Gastrocnemius medialis (tissue), 4 donors: ENCODE results near the gene INTS15.

ENCODE experiments used
- CTCF ChIP-seq, 5 experiments: fragments of 450-650 bp in 3 of 5; fragments of 200-600 bp in 2 of 5; sonication (generic) in 2 of 5; IDR thresholded peaks in 4 of 5; conservative IDR thresholded peaks in 1 of 5; 1 replicate in 4 of 5; 2 replicates in 1 of 5; pipeline ENCODE4 v1.5.1; 2016 to 2019; ENCODE audit warnings: antibody characterized with exemption in 5 of 5, mild to moderate bottlenecking in 3 of 5, moderate library complexity in 3 of 5
- POLR2A ChIP-seq, 2 donors: fragments of 450-650 bp; IDR thresholded peaks; one replicate each; pipeline ENCODE4 v1.6.1; 2017; ENCODE audit warnings: antibody characterized with exemption in 2 of 2, mild to moderate bottlenecking in 2 of 2, moderate library complexity in 2 of 2

GRCh38 chr7:6653071-6654003 is 63.5 kb downstream of the INTS15 start:
- TF ChIP-seq POLR2A (IDR thresholded peaks at IDR 0.05), result no peak
- no peak for TF ChIP-seq CTCF (IDR thresholded peaks at IDR 0.05 in 4 of 5, conservative IDR thresholded peaks at IDR 0.05 in 1 of 5)
